Natural killer cell (primary cell): ENCODE results near the gene DRD3. TPM values are rescaled to one million over a fixed set of nuclear protein-coding genes. Genes with fewer than 3 reads are reported as not detected.

Source experiments
- ATAC-seq, 3 donors: fragments of 150-1000 bp in 2 of 3; fragments of 200-7000 bp in 1 of 3; cut with Tn5 transposase; 1 replicate in 1 of 3; 2 replicates in 2 of 3; pipeline ENCODE4 v1.10.0; 2021; ENCODE audit warnings: mild to moderate bottlenecking in 2 of 3, moderate library complexity in 2 of 3
- DNase-seq, 2 donors: peaks; one replicate each; pipeline versions ENCODE4 v3.0.0 to v3.0.0-alpha.2; 2013 to 2021; ENCODE audit warnings: mixed read lengths in 1 of 2
- H3K27ac ChIP-seq: one replicate; pipeline ENCODE4 v1.5.1; 2013; ENCODE audit warnings: mild to moderate bottlenecking, low read length
- H3K27me3 ChIP-seq: one replicate; pipeline ENCODE4 v1.6.1; 2013; ENCODE audit warnings: low read length; ENCODE audit not compliant: control insufficient read depth, insufficient read depth
- H3K36me3 ChIP-seq: one replicate; pipeline ENCODE4 v1.6.1; 2013; ENCODE audit warnings: low read length; ENCODE audit not compliant: control insufficient read depth, insufficient read depth
- H3K4me1 ChIP-seq: one replicate; pipeline ENCODE4 v1.6.1; 2013; ENCODE audit warnings: low read length; ENCODE audit not compliant: control insufficient read depth, insufficient read depth
- H3K4me3 ChIP-seq: one replicate; pipeline ENCODE4 v1.5.1; 2013; ENCODE audit warnings: low read length
- H3K9me3 ChIP-seq: one replicate; pipeline ENCODE4 v1.6.1; 2013; ENCODE audit warnings: low read length; ENCODE audit not compliant: control insufficient read depth, insufficient read depth
- H3K27ac Mint-ChIP-seq, 2 donors: one replicate each; pipeline ENCODE4 v1.8.0; 2022; ENCODE audit warnings: mild to moderate bottlenecking in 2 of 2, mixed read lengths in 2 of 2, moderate library complexity in 1 of 2
- H3K27me3 Mint-ChIP-seq, 2 donors: one replicate each; pipeline ENCODE4 v1.8.0; 2022; ENCODE audit warnings: low read depth in 2 of 2, mixed read lengths in 2 of 2
- H3K36me3 Mint-ChIP-seq: one replicate; pipeline ENCODE4 v1.8.0; 2022; ENCODE audit warnings: mixed read lengths
- H3K4me1 Mint-ChIP-seq, 2 donors: one replicate each; pipeline ENCODE4 v1.8.0; 2022; ENCODE audit warnings: mixed read lengths in 2 of 2
- H3K4me3 Mint-ChIP-seq: one replicate; pipeline ENCODE4 v1.8.0; 2022; ENCODE audit warnings: mild to moderate bottlenecking, moderate library complexity, mixed read lengths
- H3K9me3 Mint-ChIP-seq, 2 donors: one replicate each; pipeline ENCODE4 v1.8.0; 2022; ENCODE audit warnings: mixed read lengths in 2 of 2
- CTCF ChIP-seq: fragments of 200-600 bp; IDR thresholded peaks from one replicate; pipeline ENCODE4 v1.8.0; 2022; ENCODE audit warnings: antibody characterized with exemption
- WGBS: methylation state at CpG from one replicate; pipeline ENCODE4 v1.1.7; 2013; ENCODE audit warnings: missing lambda C conversion rate; ENCODE audit not compliant: insufficient coverage; 5-methylcytosine and 5-hydroxymethylcytosine counted together
- intact Hi-C: fragments of 100-400 bp; cut with micrococcal nuclease; formaldehyde crosslinking; loops from one replicate; pipeline ENCODE4 v1.14.2; 2022
- total RNA-seq, 4 donors: library from RNA; stranded (reverse); fragments of 120-200 nt in 1 of 4; gene quantifications; one replicate each; pipeline versions ENCODE4 v1.2.3 to v1.2.4, GENCODE V29; 2013 to 2022

DRD3 gene
- total RNA-seq, 3 donors from 2014 or later (not counting 1 experiment from before 2014, with no cell fraction given), result not detected

DNA sequence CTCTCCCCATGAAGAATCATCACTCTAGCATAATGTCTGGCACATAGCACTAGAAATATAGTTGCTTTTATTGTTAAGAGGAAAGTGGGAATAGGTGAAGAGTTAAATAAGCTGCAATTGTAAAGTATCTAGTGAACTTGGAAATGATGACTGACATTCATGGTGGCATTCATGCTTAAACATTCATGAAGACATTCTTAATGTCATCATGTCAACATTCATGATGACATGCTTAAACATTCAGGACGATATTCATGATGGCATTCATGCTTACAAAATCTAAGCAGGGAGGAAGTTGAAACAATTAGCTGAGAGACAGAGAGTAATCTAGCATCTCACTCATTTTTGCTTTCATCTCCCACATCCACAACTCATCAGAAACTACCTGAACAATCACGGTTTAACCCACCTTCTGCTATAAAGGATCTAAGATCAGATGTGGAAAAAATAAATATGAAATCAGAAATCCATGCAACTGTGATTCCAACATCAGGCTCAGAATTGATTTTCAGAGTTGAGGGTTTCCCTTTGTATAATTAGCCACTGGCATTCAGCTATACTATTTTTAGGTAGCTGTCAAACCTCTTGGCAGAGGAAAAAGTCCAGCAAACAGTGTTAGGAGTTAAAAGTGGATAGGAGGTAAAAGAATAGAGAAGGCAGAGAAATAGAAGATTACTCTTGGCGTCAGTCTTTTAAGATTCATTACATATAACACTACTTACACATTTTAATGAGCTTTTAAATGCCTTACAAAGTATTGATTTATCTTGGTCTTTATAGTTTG, 3.5 kb downstream of the DRD3 start:
- no peak overlapping the region for H3K4me3 Mint-ChIP-seq
- DNase-seq (no peak), ATAC-seq (no peak)
- H3K27me3 ChIP-seq, result peaks cover 4% of the 10 kb centered on the region
- WGBS, result no CpG with 5 or more reads among the region's 3 CpGs
- H3K4me1 ChIP-seq, result no peaks in the 10 kb centered on the region
- no peaks in the 10 kb centered on the region for H3K36me3 Mint-ChIP-seq
- H3K27ac Mint-ChIP-seq, result no peak overlapping the region
- H3K27ac ChIP-seq, result no peak overlapping the region
- H3K9me3 Mint-ChIP-seq, result no peaks in the 10 kb centered on the region
- H3K9me3 ChIP-seq, result no peaks in the 10 kb centered on the region
- intact Hi-C loops, result no loop called here
- no peaks in the 10 kb centered on the region for H3K36me3 ChIP-seq
- H3K4me3 ChIP-seq, result no peak overlapping the region
- peaks cover 5 to 10% of the 10 kb centered on the region in 2 donors for H3K4me1 Mint-ChIP-seq
- peaks cover 0 to 27% of the 10 kb centered on the region in 2 donors for H3K27me3 Mint-ChIP-seq
- no peak for TF ChIP-seq CTCF

- DNase-seq, result no peak
- Mint-ChIP-seq H3K4me3 (no peak overlapping the region), H3K4me1 (peaks cover 0 to 5% of the 10 kb centered on the region in 2 donors), H3K36me3 (no peaks in the 10 kb centered on the region), H3K27ac (no peak overlapping the region), H3K27me3 (peaks cover 3 to 11% of the 10 kb centered on the region in 2 donors), H3K9me3 (no peaks in the 10 kb centered on the region)
- ATAC-seq, result no peak
- Histone ChIP-seq H3K4me3 (no peak overlapping the region), H3K27ac (no peak overlapping the region), H3K4me1 (no peaks in the 10 kb centered on the region), H3K9me3 (no peaks in the 10 kb centered on the region), H3K27me3 (no peaks in the 10 kb centered on the region), H3K36me3 (no peaks in the 10 kb centered on the region)
- intact Hi-C loops, result no loop called here
- 94% methylated on average over 7 of the region's 7 CpGs for WGBS
- no peak for TF ChIP-seq CTCF
These were observed 7.2 kb downstream of the DRD3 start for GRCh38 chr3:114171677-114172076.

DNA sequence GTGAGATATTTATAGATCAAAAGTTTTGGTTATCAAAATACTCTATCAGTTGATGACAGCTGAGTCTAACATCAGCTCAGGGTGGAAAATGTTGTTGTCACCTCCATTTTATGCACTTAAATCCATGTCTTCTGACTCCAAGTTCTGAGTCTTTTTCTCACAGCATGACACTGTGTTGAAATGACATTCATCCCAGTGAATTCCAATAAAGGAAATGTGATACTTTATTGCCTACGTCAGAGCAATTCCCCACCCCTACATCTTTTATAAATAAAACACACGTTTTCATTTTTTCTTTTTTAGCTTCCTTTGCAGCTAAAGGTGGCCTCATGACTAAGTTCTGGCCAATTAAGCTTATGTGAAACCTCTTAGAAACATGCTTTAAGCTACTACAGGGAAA, 10.7 kb downstream of the DRD3 start:
- no peak overlapping the region for H3K27ac Mint-ChIP-seq
- DNase-seq (no peak), ATAC-seq (no peak)
- no peak for TF ChIP-seq CTCF
- H3K4me1 Mint-ChIP-seq, result peaks cover 0 to 5% of the 10 kb centered on the region in 2 donors
- WGBS, result 77% methylated on average over 2 of the region's 2 CpGs
- no peaks in the 10 kb centered on the region for H3K9me3 Mint-ChIP-seq
- H3K4me3 Mint-ChIP-seq, result no peak overlapping the region
- Histone ChIP-seq H3K4me1 (no peaks in the 10 kb centered on the region), H3K27ac (no peak overlapping the region), H3K9me3 (no peaks in the 10 kb centered on the region), H3K27me3 (no peaks in the 10 kb centered on the region), H3K4me3 (no peak overlapping the region), H3K36me3 (no peaks in the 10 kb centered on the region)
- intact Hi-C loops, result no loop called here
- H3K36me3 Mint-ChIP-seq, result no peaks in the 10 kb centered on the region
- H3K27me3 Mint-ChIP-seq, result peaks cover 0 to 3% of the 10 kb centered on the region in 2 donors

- WGBS, result 96% methylated on average over 1 of the region's 1 CpG
- H3K27ac Mint-ChIP-seq, result peak overlapping the region in 1 of 2 donors; percentile 44
- intact Hi-C loops, result no loop called here
These were observed 21.5 kb downstream of the DRD3 start for GRCh38 chr3:114157321-114157720.

More at GRCh38 chr3:114157321-114157720, 21.5 kb downstream of the DRD3 start:
- Histone ChIP-seq H3K27ac (no peak overlapping the region), H3K36me3 (no peaks in the 10 kb centered on the region), H3K4me1 (peaks cover 7% of the 10 kb centered on the region), H3K9me3 (no peaks in the 10 kb centered on the region), H3K4me3 (no peak overlapping the region), H3K27me3 (no peaks in the 10 kb centered on the region)
- ATAC-seq (no peak), DNase-seq (no peak)
- peaks cover 6 to 7% of the 10 kb centered on the region in 2 donors for H3K4me1 Mint-ChIP-seq
- H3K36me3 Mint-ChIP-seq, result no peaks in the 10 kb centered on the region
- no peak for TF ChIP-seq CTCF
- H3K9me3 Mint-ChIP-seq, result no peaks in the 10 kb centered on the region
- peaks cover 0 to 5% of the 10 kb centered on the region in 2 donors for H3K27me3 Mint-ChIP-seq
- H3K4me3 Mint-ChIP-seq, result no peak overlapping the region
